Erythroblast (primary cell): ENCODE results near the gene FAM221A.

Experiments
- GATA1 ChIP-seq: IDR thresholded peaks from 2 replicates; pipeline ENCODE4 v1.6.1; 2011; ENCODE audit warnings: low read depth, mild to moderate bottlenecking, control low read depth, low read length, moderate library complexity
- POLR2A ChIP-seq: IDR thresholded peaks from 2 replicates; pipeline ENCODE4 v1.6.1; 2011; ENCODE audit warnings: mild to moderate bottlenecking, low read length

DNA sequence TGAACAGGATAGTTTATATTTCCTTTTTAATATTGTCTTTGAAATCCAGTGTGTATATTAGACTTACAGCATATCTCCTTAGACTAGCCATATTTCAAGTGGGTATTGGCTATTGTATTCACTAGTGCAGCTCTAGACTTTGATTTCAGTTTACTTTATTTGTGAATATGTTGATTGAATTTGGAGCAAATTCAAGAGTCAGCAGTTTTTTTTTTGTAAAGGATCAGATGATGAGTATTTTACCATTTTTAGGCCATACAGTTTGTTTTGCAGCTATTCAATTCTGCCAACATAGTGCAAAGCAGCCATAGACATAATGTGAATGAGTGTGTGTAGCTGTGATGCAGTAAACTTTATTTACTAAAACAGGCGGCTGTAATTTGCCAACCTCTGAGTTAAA lies 34.6 kb downstream of the FAM221A start:
- TF ChIP-seq POLR2A (no peak), GATA1 (no peak)
